NCI-H510A treated with DMSO at 0.1 percent for 48 hours (cell line): ENCODE measurements around the gene OR5C1.

ENCODE experiments used
- DNase-seq: peaks from one replicate; lab custom pipeline; 2025; lab: John Stamatoyannopoulos, UW

The OR5C1 gene

GRCh38 chr9:122788831-122789230 is at the start of gene OR5C1:
TSS of gene OR5C1 (plus strand) at chr9:122788933. CDS start at chr9:122788933, 0 bp downstream.
- no peak for DNase-seq

GRCh38 chr9:122742003-122742402 is 46.7 kb upstream of the OR5C1 start, which contains the start of gene OR1L6:
TSS of gene OR1L6 (plus strand) at chr9:122742303. CDS start at chr9:122749848, 7,545 bp downstream.
- DNase-seq = no peak

- no peak for DNase-seq
These were observed 33.9 kb upstream of the OR5C1 start for GRCh38 chr9:122754825-122755224.

- no peak for DNase-seq
These were observed 20.9 kb upstream of the OR5C1 start for GRCh38 chr9:122767817-122768216.

GRCh38 chr9:122777052-122777451 is 11.7 kb upstream of the OR5C1 start:
- DNase-seq = no peak

GRCh38 chr9:122777935-122778627 is 10.7 kb upstream of the OR5C1 start:
- DNase-seq = no peak

- DNase-seq = no peak
These were observed 9.6 kb upstream of the OR5C1 start for GRCh38 chr9:122779181-122779580.

GRCh38 chr9:122780026-122780425 is 8.7 kb upstream of the OR5C1 start:
- DNase-seq = no peak

GRCh38 chr9:122781671-122782070 is 7.1 kb upstream of the OR5C1 start:
- no peak for DNase-seq

- DNase-seq = no peak
These were observed 3.5 kb upstream of the OR5C1 start for GRCh38 chr9:122785269-122785668.

- DNase-seq = no peak
These were observed 2.4 kb upstream of the OR5C1 start for GRCh38 chr9:122786338-122786737.

GRCh38 chr9:122789256-122790046 is 718 bp downstream of the OR5C1 start:
- DNase-seq = no peak

GRCh38 chr9:122791872-122792669 is 3.3 kb downstream of the OR5C1 start:
- no peak for DNase-seq

- no peak for DNase-seq
These were observed 8.8 kb downstream of the OR5C1 start for GRCh38 chr9:122797316-122798063.

- DNase-seq = no peak
These were observed 11.6 kb downstream of the OR5C1 start, which contains the start of gene OR1K1 for GRCh38 chr9:122800066-122801060. TSS of gene OR1K1 (plus strand) at chr9:122800123. CDS start at chr9:122800123, 0 bp downstream.

- no peak for DNase-seq
These were observed 17.9 kb downstream of the OR5C1 start for GRCh38 chr9:122806661-122807060.

- DNase-seq = no peak
These were observed 18.7 kb downstream of the OR5C1 start for GRCh38 chr9:122807271-122807900.

GRCh38 chr9:122808141-122808540 is 19.4 kb downstream of the OR5C1 start:
- no peak for DNase-seq

GRCh38 chr9:122809261-122809660 is 20.5 kb downstream of the OR5C1 start:
- peak; percentile 63 for DNase-seq
